GM12878 (cell line): ENCODE measurements around the gene TRERF1.

Experiments
- MTA2 ChIP-seq: fragments of 450-650 bp; IDR thresholded peaks from 2 replicates; pipeline ENCODE4 v1.6.1; 2016; ENCODE audit warnings: low read depth, mild to moderate bottlenecking, moderate library complexity
- SUZ12 ChIP-seq: fragments of 200-600 bp; sonication (generic); IDR thresholded peaks from one replicate; pipeline ENCODE4 v1.6.1; 2018; ENCODE audit warnings: antibody characterized with exemption, mild to moderate bottlenecking; ENCODE audit not compliant: unreplicated experiment
- TF ChIP-seq, protein P1 (sequence below): IDR thresholded peaks from 2 replicates; pipeline ENCODE4 v1.6.1; 2011; ENCODE audit warnings: borderline replicate concordance, low read depth, mild to moderate bottlenecking, moderate library complexity, low read length; ENCODE audit not compliant: insufficient read depth, poor library complexity, severe bottlenecking

DNA sequence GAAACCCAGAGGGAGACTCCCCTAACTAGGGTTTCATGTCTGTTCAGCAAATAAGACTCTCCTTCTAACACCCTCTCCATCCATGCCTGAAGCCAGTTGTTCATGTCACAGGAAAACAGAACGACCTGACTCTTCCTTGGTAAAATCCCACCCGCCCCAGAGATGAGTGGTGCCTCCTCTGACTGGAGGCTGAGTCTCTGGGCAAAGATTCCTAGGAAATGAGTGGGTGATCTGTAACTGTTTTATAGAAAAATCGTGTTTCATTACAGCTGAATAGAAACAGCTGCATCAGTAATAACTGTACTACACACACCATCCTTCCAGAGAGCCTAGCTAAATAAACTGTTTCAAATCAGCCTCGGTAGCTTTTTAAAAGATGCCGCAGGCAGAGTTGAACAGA, 196.7 kb downstream of the TRERF1 start:
- TF ChIP-seq, protein P1, sequence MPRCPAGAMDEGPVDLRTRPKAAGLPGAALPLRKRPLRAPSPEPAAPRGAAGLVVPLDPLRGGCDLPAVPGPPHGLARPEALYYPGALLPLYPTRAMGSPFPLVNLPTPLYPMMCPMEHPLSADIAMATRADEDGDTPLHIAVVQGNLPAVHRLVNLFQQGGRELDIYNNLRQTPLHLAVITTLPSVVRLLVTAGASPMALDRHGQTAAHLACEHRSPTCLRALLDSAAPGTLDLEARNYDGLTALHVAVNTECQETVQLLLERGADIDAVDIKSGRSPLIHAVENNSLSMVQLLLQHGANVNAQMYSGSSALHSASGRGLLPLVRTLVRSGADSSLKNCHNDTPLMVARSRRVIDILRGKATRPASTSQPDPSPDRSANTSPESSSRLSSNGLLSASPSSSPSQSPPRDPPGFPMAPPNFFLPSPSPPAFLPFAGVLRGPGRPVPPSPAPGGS = no peak
- TF ChIP-seq SUZ12 (no peak), MTA2 (no peak)
